ENCODE results near the gene COX14. TPM values are rescaled to one million over a fixed set of nuclear protein-coding genes. Genes with fewer than 3 reads are reported as not detected.

Gene COX14
- total RNA-seq, 1 donor from 2014 or later = 30.1 TPM

GRCh38 chr12:50119387-50119786 lies 7.4 kb downstream of the COX14 start:
- H3K36me3 Mint-ChIP-seq (ENCODE audit: insufficient read depth) = peaks cover 10% of the 10 kb centered on the region
- no peaks in the 10 kb centered on the region for H3K27me3 Mint-ChIP-seq
- H3K9me3 Mint-ChIP-seq (ENCODE audit: low read depth) = no peaks in the 10 kb centered on the region
- H3K4me1 Mint-ChIP-seq (ENCODE audit: low read depth) = peaks cover 3% of the 10 kb centered on the region
- no peak overlapping the region for H3K4me3 Mint-ChIP-seq (ENCODE audit: low read depth)
- no peak for DNase-seq (ENCODE audit: low spot score, unreplicated experiment)
- TF ChIP-seq, protein P1, sequence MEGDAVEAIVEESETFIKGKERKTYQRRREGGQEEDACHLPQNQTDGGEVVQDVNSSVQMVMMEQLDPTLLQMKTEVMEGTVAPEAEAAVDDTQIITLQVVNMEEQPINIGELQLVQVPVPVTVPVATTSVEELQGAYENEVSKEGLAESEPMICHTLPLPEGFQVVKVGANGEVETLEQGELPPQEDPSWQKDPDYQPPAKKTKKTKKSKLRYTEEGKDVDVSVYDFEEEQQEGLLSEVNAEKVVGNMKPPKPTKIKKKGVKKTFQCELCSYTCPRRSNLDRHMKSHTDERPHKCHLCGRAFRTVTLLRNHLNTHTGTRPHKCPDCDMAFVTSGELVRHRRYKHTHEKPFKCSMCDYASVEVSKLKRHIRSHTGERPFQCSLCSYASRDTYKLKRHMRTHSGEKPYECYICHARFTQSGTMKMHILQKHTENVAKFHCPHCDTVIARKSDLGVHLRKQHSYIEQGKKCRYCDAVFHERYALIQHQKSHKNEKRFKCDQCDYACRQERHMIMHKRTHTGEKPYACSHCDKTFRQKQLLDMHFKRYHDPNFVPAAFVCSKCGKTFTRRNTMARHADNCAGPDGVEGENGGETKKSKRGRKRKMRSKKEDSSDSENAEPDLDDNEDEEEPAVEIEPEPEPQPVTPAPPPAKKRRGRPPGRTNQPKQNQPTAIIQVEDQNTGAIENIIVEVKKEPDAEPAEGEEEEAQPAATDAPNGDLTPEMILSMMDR (IDR thresholded peaks at IDR 0.05; ENCODE audit: unreplicated experiment) = no peak
- no peak overlapping the region for H3K27ac Mint-ChIP-seq

- Mint-ChIP-seq H3K9me3 (ENCODE audit: low read depth) (no peaks in the 10 kb centered on the region), H3K4me1 (ENCODE audit: low read depth) (peaks cover 5% of the 10 kb centered on the region), H3K4me3 (ENCODE audit: low read depth) (no peak overlapping the region), H3K27me3 (no peaks in the 10 kb centered on the region), H3K36me3 (ENCODE audit: insufficient read depth) (peaks cover 10% of the 10 kb centered on the region), H3K27ac (no peak overlapping the region)
- TF ChIP-seq, protein P1 (IDR thresholded peaks at IDR 0.05; ENCODE audit: unreplicated experiment) = no peak
- DNase-seq (ENCODE audit: low spot score, unreplicated experiment) = no peak
Observed at GRCh38 chr12:50120521-50120920, 8.5 kb downstream of the COX14 start.

DNA sequence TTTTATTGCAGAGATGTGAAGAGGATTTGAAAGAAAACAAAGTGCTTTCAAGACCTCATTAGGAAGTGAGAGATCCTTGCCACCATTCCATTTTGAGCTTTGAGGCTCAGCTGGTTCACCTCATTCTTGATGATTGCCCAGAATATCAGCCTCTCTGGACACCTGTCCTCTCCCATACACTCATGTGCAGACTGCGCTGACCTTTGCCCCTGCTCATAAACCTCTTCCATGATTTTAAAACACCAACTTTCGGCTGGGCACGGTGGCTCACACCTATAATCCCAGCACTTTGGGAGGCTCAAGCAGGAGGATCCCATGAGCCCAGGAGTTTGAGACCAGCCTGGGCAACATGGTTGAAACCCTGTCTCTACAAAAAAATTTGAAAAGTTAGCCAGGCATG lies 8.9 kb downstream of the COX14 start:
- TF ChIP-seq, protein P1 (IDR thresholded peaks at IDR 0.05; ENCODE audit: unreplicated experiment) = no peak
- H3K4me1 Mint-ChIP-seq (ENCODE audit: low read depth) = peaks cover 5% of the 10 kb centered on the region
- no peaks in the 10 kb centered on the region for H3K27me3 Mint-ChIP-seq
- no peak overlapping the region for H3K4me3 Mint-ChIP-seq (ENCODE audit: low read depth)
- peaks cover 8% of the 10 kb centered on the region for H3K36me3 Mint-ChIP-seq (ENCODE audit: insufficient read depth)
- DNase-seq (ENCODE audit: low spot score, unreplicated experiment) = no peak
- H3K9me3 Mint-ChIP-seq (ENCODE audit: low read depth) = no peaks in the 10 kb centered on the region
- no peak overlapping the region for H3K27ac Mint-ChIP-seq

DNA sequence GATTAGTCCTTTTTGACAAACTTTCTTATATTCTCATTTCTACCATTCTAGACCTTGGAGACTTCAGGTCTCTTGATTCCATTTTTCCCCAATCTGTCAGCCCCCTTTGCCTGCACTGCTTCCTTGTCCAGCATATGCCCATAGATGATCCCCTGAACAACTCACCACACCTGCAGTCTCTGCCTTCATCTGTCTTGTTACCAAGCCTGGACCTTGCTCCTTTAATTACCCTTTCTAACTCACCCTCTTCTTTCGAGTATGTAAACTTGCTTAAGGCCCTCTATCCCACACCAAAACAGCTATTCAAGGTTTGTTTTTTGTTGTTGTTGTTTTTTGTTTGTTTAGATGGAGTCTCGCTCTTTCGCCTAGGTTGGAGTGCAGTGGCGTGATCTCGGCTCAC lies 9.6 kb downstream of the COX14 start:
- peaks cover 8% of the 10 kb centered on the region for H3K36me3 Mint-ChIP-seq (ENCODE audit: insufficient read depth)
- H3K27me3 Mint-ChIP-seq = no peaks in the 10 kb centered on the region
- TF ChIP-seq, protein P1 (IDR thresholded peaks at IDR 0.05; ENCODE audit: unreplicated experiment) = no peak
- no peak overlapping the region for H3K27ac Mint-ChIP-seq
- H3K4me1 Mint-ChIP-seq (ENCODE audit: low read depth) = peaks cover 5% of the 10 kb centered on the region
- no peaks in the 10 kb centered on the region for H3K9me3 Mint-ChIP-seq (ENCODE audit: low read depth)
- no peak for DNase-seq (ENCODE audit: low spot score, unreplicated experiment)
- H3K4me3 Mint-ChIP-seq (ENCODE audit: low read depth) = no peak overlapping the region

DNA sequence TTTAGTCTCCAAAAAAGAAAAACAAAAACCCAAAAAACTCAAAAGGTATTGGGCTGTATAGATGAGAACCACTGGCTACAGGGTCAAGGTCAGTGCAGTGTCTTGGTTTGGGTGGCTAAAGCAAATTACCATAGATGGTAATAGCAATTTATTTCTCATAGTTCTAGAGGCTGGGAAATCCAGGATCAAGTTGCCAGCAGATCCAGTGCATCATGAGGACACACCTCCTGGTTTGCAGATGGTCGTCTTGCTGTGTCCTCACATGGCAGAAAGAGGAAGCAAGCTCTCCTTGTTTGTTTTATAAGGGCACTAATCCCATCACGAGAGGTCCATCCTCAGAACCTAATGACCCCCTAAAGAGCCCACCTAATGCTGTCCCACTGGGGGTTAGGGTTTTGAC lies 11.2 kb downstream of the COX14 start:
- Mint-ChIP-seq H3K4me1 (ENCODE audit: low read depth) (peaks cover 5% of the 10 kb centered on the region), H3K36me3 (ENCODE audit: insufficient read depth) (peaks cover 13% of the 10 kb centered on the region), H3K27ac (no peak overlapping the region), H3K4me3 (ENCODE audit: low read depth) (no peak overlapping the region), H3K27me3 (no peaks in the 10 kb centered on the region), H3K9me3 (ENCODE audit: low read depth) (no peaks in the 10 kb centered on the region)
- DNase-seq (ENCODE audit: low spot score, unreplicated experiment) = no peak
- TF ChIP-seq, protein P1 (IDR thresholded peaks at IDR 0.05; ENCODE audit: unreplicated experiment) = no peak

All from progenitor cell of endocrine pancreas (in vitro differentiated cells).